Measurements from ENCODE around the gene SCP2.

- TF ChIP-seq CTCF (IDR thresholded peaks at IDR 0.05; ENCODE audit: insufficient read depth, low read depth, low read length) (no peak), EZH2 (IDR thresholded peaks at IDR 0.05; ENCODE audit: insufficient read depth, low read length) (no peak)
These were observed 134.2 kb downstream of the SCP2 start for GRCh38 chr1:53061123-53061858.

All from astrocyte (in vitro differentiated cells and primary cell).